ENCODE results near the gene HOXA3.

- no peak for TF ChIP-seq CTCF (conservative IDR thresholded peaks at IDR 0.05; ENCODE audit: low read depth, low read length)
- no peak for TF ChIP-seq EZH2 (IDR thresholded peaks at IDR 0.05; ENCODE audit: low read length, unreplicated experiment)
- no peak for TF ChIP-seq EZH2phosphoT487 (IDR thresholded peaks at IDR 0.05; ENCODE audit: borderline replicate concordance, low read length)
Observed at GRCh38 chr7:27189997-27190748, 37.8 kb upstream of the HOXA3 start.

All from PC-3 (cell line).